GM19328 (cell line): ENCODE measurements around the gene PARD6B.
"Not testable (repeated sequence)": the region's sequence is repeated elsewhere in the genome, so short reads cannot be mapped to it uniquely, and the experiment has no call there.

Experiments used
- ATAC-seq: cut with Tn5 transposase; IDR thresholded peaks from one replicate; pipeline ENCODE4 v1.9.1; 2021; ENCODE audit warnings: mild to moderate bottlenecking, moderate library complexity; ENCODE audit not compliant: unreplicated experiment

Gene PARD6B, protein sequence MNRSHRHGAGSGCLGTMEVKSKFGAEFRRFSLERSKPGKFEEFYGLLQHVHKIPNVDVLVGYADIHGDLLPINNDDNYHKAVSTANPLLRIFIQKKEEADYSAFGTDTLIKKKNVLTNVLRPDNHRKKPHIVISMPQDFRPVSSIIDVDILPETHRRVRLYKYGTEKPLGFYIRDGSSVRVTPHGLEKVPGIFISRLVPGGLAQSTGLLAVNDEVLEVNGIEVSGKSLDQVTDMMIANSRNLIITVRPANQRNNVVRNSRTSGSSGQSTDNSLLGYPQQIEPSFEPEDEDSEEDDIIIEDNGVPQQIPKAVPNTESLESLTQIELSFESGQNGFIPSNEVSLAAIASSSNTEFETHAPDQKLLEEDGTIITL

GRCh38 chr20:50731055-50731929 lies at the start of gene PARD6B:
Gene PARD6B (plus strand): TSS chr20:50731580. CDS start chr20:50731787, 207 bp downstream.
- peak; percentile 93 for ATAC-seq

DNA sequence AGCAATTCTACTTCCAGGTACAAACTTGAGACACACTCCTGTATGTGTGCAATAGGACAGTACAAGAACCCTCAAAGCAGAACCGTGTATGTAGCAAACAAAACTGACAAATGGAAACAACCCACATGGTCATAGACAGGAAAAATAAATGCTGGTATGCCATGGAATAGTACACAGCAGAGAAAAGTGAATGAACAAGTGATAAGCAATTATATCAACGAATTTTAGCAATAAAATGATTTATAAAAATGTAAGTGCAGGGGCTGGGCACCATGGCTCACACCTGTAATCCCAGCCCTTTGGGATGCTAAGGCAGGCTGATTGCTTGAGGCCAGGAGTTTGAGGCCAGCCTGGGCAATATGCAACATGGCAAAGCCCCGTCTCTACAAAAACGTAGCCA lies 49.3 kb upstream of the PARD6B start:
- no peak for ATAC-seq

DNA sequence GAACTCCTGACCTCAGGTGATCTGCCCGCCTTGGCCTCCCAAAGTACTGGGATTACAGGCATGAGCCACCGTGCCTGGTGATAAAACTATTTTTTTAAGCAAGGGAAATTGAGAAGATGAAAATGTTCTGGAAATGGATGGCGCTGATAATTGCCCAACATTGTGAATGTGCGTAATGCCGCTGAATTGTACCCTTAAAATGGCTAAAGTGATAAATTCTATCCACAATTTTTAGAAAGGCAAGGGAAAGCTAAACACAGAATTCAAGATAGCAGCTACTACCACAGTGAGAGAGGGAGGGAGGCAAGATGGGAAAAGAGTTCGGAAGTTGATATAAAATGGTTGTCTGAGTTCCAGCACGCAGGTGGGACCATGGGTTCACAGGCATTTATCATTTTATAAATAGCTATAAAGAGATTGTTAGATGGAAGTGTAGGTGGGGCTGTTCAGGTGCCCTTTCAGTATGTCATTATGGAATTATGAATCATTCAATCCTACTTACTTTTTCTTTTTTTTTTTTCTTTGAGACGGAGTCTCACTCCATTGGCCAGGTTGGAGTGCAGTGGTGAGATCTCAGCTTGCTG lies 48.3 kb upstream of the PARD6B start:
- no peak for ATAC-seq

- no peak for ATAC-seq
Measured at GRCh38 chr20:50683570-50683969, 47.8 kb upstream of the PARD6B start.

DNA sequence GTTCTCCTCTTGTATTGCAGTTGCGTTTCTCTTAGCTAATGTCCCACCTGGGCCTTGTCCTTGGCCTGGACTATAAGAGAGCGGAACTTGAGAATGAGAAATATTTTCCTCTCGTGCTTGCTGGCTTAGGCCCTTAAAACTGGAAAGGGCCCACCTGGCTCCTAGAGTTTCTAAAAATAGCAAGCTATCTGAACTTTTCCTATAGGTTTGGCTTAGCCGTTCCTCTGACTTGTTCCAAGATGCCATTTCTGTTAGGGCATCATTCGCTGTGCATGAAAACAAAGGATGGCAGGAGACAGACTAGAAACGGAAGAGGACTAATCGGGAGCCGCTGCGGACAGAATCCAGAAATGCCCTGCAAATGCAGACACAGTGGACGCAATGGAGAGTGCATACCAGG lies 44.6 kb upstream of the PARD6B start:
- ATAC-seq: no peak

- no peak for ATAC-seq
Measured at GRCh38 chr20:50688256-50688975, 43.0 kb upstream of the PARD6B start.

- ATAC-seq: no peak
Measured at GRCh38 chr20:50689864-50690649, 41.3 kb upstream of the PARD6B start.

GRCh38 chr20:50690650-50691572 lies 40.5 kb upstream of the PARD6B start, which contains the start of gene RIPOR3:
Gene RIPOR3 (minus strand): TSS chr20:50691542. CDS start chr20:50691128, 414 bp downstream.
- ATAC-seq: no peak

DNA sequence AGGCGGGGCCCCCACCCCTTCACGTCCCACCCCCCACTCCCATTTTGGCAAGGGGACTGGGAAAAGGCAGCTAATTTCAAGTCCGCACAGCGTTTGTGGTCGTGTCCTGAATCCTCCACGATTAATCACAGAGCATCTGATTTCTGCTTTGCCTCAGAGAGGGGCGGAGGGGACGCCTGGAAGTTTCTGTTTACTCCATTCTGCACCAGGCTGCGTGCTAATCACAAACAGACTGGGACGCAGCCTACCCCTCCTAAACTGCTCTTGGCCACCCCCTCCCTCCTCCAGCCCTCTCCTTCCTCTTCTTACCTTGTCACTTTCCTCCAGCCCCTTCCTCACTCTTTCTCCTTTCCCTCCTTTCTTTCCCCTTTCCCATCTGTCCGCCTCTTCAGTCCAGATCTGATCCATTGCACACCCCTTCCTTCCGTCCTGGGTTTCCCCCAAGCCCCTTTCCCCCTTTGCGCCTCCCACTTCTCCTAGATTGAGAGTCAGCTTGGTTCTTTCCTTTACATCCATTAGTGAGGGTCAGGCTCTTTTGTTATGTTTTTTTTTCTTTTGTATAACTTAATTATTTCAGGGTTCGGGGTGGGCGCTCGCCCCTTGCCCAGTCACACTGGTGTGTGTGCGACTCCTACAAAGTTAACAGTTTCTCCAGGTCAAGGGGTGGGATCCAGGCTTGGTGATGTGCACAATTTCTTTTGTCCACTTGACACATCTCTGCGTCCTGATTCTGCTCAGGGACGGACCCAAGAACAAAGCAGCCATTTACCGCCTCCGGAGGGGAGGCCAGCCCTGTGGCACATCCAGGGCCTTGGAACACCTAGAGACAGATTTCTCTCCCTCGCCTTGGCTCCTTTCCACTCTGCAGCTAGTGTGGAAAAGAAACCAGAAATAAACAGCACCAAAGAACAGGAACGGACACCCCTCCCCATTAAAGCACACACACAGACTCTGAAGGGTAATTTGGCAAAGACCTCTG lies 39.5 kb upstream of the PARD6B start:
- no peak for ATAC-seq

GRCh38 chr20:50692552-50692933 lies 38.8 kb upstream of the PARD6B start:
- ATAC-seq: no peak

DNA sequence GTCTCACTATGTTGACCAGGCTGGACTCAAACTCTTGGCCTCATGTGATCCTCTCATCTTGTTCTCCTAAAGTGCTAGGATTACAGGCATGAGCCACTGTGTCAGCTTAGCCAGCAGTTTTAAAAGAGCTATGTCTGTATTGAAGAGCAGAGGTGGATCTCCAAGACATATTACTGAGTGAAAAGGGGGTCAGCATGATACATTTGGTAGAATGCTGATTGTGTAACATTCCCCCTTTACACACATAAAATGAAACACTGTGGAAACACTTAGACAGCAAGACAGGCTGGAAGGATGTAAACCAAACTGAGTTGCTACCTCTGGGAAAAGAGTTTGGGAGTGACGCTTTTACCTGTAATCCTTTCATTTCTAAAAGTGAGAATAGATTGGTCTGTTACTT lies 38.4 kb upstream of the PARD6B start:
- ATAC-seq: no peak

DNA sequence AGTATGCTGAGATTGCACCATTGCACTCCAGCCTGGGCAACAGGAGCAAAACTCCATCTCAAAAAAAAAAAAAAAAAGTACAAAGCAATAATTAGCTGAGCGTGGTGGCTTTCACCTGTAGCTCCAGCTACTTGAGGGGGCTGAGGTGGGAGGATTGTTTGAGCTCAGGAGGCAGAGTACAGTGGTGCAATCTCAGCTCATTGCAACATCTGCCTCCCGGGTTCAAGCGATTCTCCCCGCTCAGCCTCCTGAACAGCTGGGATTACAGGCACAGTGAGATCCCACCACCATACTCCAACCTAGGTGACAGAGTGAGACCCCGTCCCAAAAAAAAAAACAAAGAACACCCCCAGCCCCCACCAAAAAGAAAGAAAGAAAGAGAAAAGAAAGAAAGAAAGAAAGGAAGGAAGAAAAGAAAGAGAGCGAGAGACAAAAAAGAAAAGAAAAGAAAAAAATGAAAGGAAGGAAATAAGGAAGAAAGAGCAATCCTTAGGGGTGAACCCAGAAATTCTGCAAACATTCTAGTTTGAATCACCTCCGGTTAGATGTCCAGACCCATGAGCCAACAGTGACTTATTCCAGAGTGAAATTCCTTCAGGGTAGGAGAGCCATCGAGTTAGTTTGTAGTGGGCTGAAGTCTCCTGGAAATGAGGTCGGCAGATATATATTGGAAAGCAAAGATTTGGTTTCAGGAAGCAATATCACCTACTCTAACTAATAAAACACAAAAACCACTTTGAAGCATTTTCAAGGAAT lies 36.8 kb upstream of the PARD6B start:
- ATAC-seq: no peak

GRCh38 chr20:50695135-50695872 lies 36.1 kb upstream of the PARD6B start:
- ATAC-seq: no peak

DNA sequence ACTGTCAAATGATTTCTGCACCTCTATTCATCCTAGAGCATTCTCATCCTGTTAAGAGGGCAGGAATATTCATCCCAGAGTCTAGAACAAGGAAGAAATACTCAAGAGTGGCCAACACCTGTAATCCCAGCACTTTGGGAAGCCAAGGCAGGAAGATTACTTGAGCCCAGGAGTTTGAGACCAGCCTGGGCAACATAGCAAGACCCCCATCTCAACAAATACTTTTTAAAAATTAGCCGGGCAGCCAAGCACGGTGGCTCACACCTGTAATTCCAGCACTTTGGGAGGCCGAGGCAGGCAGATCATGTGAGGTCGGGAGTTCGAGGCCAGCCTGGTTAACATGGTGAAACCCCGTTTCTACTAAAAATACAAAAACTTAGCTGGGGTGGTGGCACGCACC lies 33.1 kb upstream of the PARD6B start:
- ATAC-seq: not testable (repeated sequence)

DNA sequence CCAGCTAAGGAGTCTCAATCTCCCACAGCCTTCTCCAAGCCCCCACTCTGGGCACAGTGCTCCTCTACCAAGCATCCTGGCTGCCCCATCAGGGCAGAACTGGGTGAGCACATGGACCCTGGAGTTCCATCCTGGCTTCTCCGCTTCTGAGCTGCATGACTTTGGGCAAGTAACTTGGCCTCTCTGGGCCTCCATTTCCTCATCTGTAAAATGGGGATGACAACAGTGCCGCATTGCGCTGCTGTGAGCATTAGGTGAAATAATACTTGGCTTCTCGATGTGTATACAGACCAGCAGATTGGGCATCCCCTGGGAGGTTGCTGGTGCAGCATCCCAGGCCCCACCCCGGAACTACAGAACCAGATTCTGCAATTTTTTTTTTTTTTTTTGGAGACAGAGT lies 31.7 kb upstream of the PARD6B start:
- no peak for ATAC-seq
